Adipocyte (in vitro differentiated cells): ENCODE results near the gene LZTS3.
A peak's percentile ranks its signal among the peaks of the same experiment; 100 is the strongest.
"Not testable (repeated sequence)": the region's sequence is repeated elsewhere in the genome, so short reads cannot be mapped to it uniquely, and the experiment has no call there.

ENCODE experiments used
- DNase-seq: peaks from one replicate; pipeline ENCODE4 v3.0.0-alpha.2; 2015; ENCODE audit warnings: low read depth
- H3K27me3 ChIP-seq: replicated peaks from 2 replicates; pipeline ENCODE4 v1.7.0; 2013; ENCODE audit warnings: mild to moderate bottlenecking, low read length, moderate library complexity; ENCODE audit not compliant: control insufficient read depth, insufficient read depth
- H3K36me3 ChIP-seq: 2 replicates; pipeline ENCODE4 v1.7.0; 2013; ENCODE audit warnings: low read length, mild to moderate bottlenecking, moderate library complexity; ENCODE audit not compliant: control insufficient read depth, insufficient read depth, severe bottlenecking
- H3K4me1 ChIP-seq: 2 replicates; pipeline ENCODE4 v1.7.0; 2013; ENCODE audit warnings: mild to moderate bottlenecking, low read length, moderate library complexity; ENCODE audit not compliant: control insufficient read depth, insufficient read depth
- H3K4me3 ChIP-seq: 2 replicates; pipeline ENCODE4 v1.7.0; 2013; ENCODE audit warnings: mild to moderate bottlenecking, low read length, moderate library complexity
- H3K9ac ChIP-seq: 2 replicates; pipeline ENCODE4 v1.7.0; 2013; ENCODE audit warnings: mild to moderate bottlenecking, low read length, moderate library complexity
- H3K9me3 ChIP-seq: 2 replicates; pipeline ENCODE4 v1.7.0; 2013; ENCODE audit warnings: mild to moderate bottlenecking, low read length, moderate library complexity; ENCODE audit not compliant: control insufficient read depth

The LZTS3 gene

GRCh38 chr20:3188823-3189413 is 15.6 kb upstream of the LZTS3 start:
- Histone ChIP-seq H3K36me3 (peaks cover 43% of the 10 kb centered on the region), H3K27me3 (no peaks in the 10 kb centered on the region), H3K4me1 (no peaks in the 10 kb centered on the region)

GRCh38 chr20:3187861-3188260 is 14.5 kb upstream of the LZTS3 start:
- not testable (repeated sequence) for DNase-seq, H3K27me3 ChIP-seq, H3K4me1 ChIP-seq, H3K9ac ChIP-seq, H3K9me3 ChIP-seq, H3K4me3 ChIP-seq
- peaks cover 35% of the 10 kb centered on the region for H3K36me3 ChIP-seq

More at GRCh38 chr20:3188823-3189413, 15.6 kb upstream of the LZTS3 start:
- Histone ChIP-seq H3K9ac (no peak overlapping the region), H3K4me3 (no peak overlapping the region), H3K9me3 (no peaks in the 10 kb centered on the region)
- no peak for DNase-seq

- Histone ChIP-seq H3K36me3 (peaks cover 2% of the 10 kb centered on the region), H3K4me1 (peaks cover 3% of the 10 kb centered on the region)
Measured at GRCh38 chr20:3183896-3184612, 10.7 kb upstream of the LZTS3 start.

GRCh38 chr20:3182429-3182828 is 9.1 kb upstream of the LZTS3 start:
- not testable (repeated sequence) for H3K4me3 ChIP-seq, DNase-seq, H3K4me1 ChIP-seq, H3K36me3 ChIP-seq, H3K27me3 ChIP-seq, H3K9me3 ChIP-seq, H3K9ac ChIP-seq

More at GRCh38 chr20:3183896-3184612, 10.7 kb upstream of the LZTS3 start:
- no peak for DNase-seq
- no peak overlapping the region for H3K4me3 ChIP-seq
- H3K9ac ChIP-seq = no peak overlapping the region
- H3K27me3 ChIP-seq = no peaks in the 10 kb centered on the region
- H3K9me3 ChIP-seq = no peaks in the 10 kb centered on the region

- Histone ChIP-seq H3K9me3 (no peaks in the 10 kb centered on the region), H3K27me3 (no peaks in the 10 kb centered on the region), H3K4me3 (no peak overlapping the region), H3K36me3 (no peaks in the 10 kb centered on the region), H3K4me1 (peaks cover 3% of the 10 kb centered on the region), H3K9ac (no peak overlapping the region)
- DNase-seq = no peak
Measured at GRCh38 chr20:3181270-3181669, 7.9 kb upstream of the LZTS3 start.

GRCh38 chr20:3180319-3180718 is 7.0 kb upstream of the LZTS3 start:
- Histone ChIP-seq H3K9ac (no peak overlapping the region), H3K9me3 (no peaks in the 10 kb centered on the region), H3K4me3 (no peak overlapping the region), H3K36me3 (no peaks in the 10 kb centered on the region), H3K27me3 (no peaks in the 10 kb centered on the region), H3K4me1 (peaks cover 8% of the 10 kb centered on the region)
- no peak for DNase-seq

- H3K9me3 ChIP-seq = no peaks in the 10 kb centered on the region
- H3K4me3 ChIP-seq = no peak overlapping the region
- peaks cover 19% of the 10 kb centered on the region for H3K4me1 ChIP-seq
- H3K9ac ChIP-seq = no peak overlapping the region
- H3K36me3 ChIP-seq = no peaks in the 10 kb centered on the region
- H3K27me3 ChIP-seq = no peaks in the 10 kb centered on the region
- no peak for DNase-seq
Measured at GRCh38 chr20:3177746-3178485, 4.6 kb upstream of the LZTS3 start.

- peaks cover 6% of the 10 kb centered on the region for H3K27me3 ChIP-seq
- H3K36me3 ChIP-seq = no peaks in the 10 kb centered on the region
- no peak for DNase-seq
- H3K4me1 ChIP-seq = peaks cover 18% of the 10 kb centered on the region
- H3K4me3 ChIP-seq = peak overlapping the region; percentile 96
- no peaks in the 10 kb centered on the region for H3K9me3 ChIP-seq
- H3K9ac ChIP-seq = peak overlapping the region; percentile 90
Measured at GRCh38 chr20:3175270-3175669, 1.9 kb upstream of the LZTS3 start.

- Histone ChIP-seq H3K36me3 (no peaks in the 10 kb centered on the region), H3K4me3 (peak overlapping the region; percentile 96), H3K9me3 (no peaks in the 10 kb centered on the region), H3K9ac (peak overlapping the region; percentile 90), H3K4me1 (peaks cover 18% of the 10 kb centered on the region), H3K27me3 (peaks cover 6% of the 10 kb centered on the region)
- DNase-seq = peak; percentile 12
Measured at GRCh38 chr20:3174442-3175261, 1.3 kb upstream of the LZTS3 start.

- peak overlapping the region; percentile 90 for H3K9ac ChIP-seq
- H3K36me3 ChIP-seq = no peaks in the 10 kb centered on the region
- peak; percentile 95 for DNase-seq
- H3K27me3 ChIP-seq = peaks cover 6% of the 10 kb centered on the region
- H3K9me3 ChIP-seq = no peaks in the 10 kb centered on the region
- H3K4me3 ChIP-seq = peak overlapping the region; percentile 96
- H3K4me1 ChIP-seq = peaks cover 18% of the 10 kb centered on the region
Measured at GRCh38 chr20:3173610-3174441, 477 bp upstream of the LZTS3 start.
